SK-N-MC (cell line): ENCODE results near the gene UNKL.

Experiments
- EZH2 ChIP-seq: fragments of 200-600 bp; sonication (generic); IDR thresholded peaks from one replicate; pipeline ENCODE4 v1.6.1; 2017; ENCODE audit warnings: antibody characterized with exemption
- POLR2AphosphoS5 ChIP-seq: IDR thresholded peaks from 2 replicates; pipeline ENCODE4 v1.6.1; 2012; ENCODE audit warnings: mild to moderate bottlenecking, low read depth, low read length, borderline replicate concordance

DNA sequence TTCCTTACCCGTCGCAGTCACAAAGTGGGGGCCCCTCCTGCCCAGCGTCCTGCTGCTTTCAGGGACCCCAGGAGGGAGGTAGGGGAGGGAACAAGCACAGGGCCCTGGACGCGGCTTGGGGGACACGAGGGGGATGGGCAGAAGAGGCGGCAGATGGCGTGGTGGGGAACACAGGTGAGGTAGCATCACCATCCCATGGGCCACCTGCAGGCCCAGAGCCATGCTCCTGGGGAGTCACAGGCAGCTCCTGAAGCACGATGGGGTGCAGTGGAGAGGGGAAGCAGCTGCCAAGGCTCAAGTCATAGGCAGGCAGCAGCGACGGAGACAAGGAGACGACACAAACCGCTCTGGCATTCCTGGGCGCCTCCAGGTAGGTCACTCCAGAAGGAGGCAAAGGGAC lies 10.8 kb downstream of the UNKL start:
- TF ChIP-seq EZH2, result no peak
- no peak for TF ChIP-seq POLR2AphosphoS5
